ENCODE measurements around the gene RNPS1. TPM values are rescaled to one million over a fixed set of nuclear protein-coding genes. Genes with fewer than 3 reads are reported as not detected.
A peak's percentile ranks its signal among the peaks of the same experiment; 100 is the strongest.

RNPS1 gene
- total and polyA plus RNA-seq, 9 of the 15 experiments (the other 6 are each of a cell fraction or from before 2014, with no cell fraction given): 44.9 to 338 (median 202) TPM

DNA sequence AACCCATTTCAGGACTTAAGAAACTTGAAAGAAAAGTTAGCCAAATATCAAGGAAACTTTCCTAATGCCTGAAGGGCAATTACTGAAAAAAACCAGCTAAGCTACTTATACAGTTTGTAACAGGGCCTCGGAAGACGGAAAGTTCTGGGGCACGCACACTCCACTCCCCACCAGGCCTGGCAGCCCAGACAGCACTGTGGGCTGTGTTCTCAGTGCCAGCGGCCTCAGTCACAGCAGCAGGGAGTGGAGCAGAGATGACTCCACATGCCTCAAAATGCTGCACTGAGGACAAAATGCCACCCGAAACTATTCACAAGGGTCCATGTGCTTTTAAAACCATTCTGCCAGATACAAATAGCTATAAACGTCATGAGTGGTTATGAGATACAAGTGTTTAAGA, 10.2 kb downstream of the RNPS1 start:
- peaks cover 99% of the 10 kb centered on the region for H3K36me3 ChIP-seq (ENCODE audit: control insufficient read depth, insufficient read depth, low read length)
- WGBS (ENCODE audit: insufficient coverage, low coverage, missing lambda C conversion rate): 94% methylated on average over 6 of the region's 6 CpGs

DNA sequence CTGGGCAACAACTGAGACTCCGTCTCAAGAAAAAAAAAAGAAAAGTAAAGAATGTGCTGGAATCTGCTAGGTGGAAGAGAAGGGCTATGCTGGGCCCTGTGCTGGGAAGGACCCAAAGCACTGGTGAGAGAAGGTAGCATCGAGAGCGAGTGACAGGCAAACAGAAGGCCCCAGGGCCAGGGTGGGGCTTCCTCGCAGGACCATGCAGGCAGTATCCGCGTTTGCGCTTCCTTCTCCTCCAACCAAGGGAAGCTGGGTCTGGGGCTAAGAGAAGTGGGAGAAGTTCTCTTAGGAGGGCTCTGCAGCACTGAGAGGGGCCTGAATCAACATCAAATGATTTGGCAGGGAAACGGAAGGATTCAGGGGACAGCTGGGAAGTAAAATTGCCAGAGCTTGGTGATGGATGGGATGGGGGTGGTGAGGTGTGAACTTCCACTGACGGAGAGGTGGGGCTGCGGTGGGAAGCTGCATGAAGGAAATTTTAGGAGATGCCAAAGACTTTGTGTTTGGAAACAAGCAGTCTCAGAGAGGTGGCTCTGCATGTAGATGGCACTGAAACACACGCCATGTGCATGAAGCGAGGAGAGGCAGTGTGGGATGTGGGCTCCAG, 11.3 kb downstream of the RNPS1 start:
- CTCF ChIA-PET (ENCODE audit: low intra/inter-chr PET ratio): no interaction called here
- DNase-seq (ENCODE audit: extremely low read depth in 1 of 4, low spot score in 3 of 4): no peak
- Histone ChIP-seq H3K79me2 (ENCODE audit: control insufficient read depth, insufficient read depth, low read length) (peaks cover 26% of the 10 kb centered on the region), H2AFZ (ENCODE audit: low read depth, low read length) (no peak overlapping the region), H3K9me1 (ENCODE audit: control insufficient read depth, insufficient read depth, low read length) (no peaks in the 10 kb centered on the region), H3K9me3 (replicated peaks; ENCODE audit: control insufficient read depth, insufficient read depth, low read depth, low read length) (no peaks in the 10 kb centered on the region), H3K4me1 (replicated peaks in 1 of 2; ENCODE audit: control insufficient read depth in 2 of 2, insufficient read depth in 2 of 2, low read length in 2 of 2) (peaks cover 8 to 11% of the 10 kb centered on the region in 2 experiments), H3K36me3 (ENCODE audit: control insufficient read depth, insufficient read depth, low read length) (peaks cover 98% of the 10 kb centered on the region), H3K27me3 (ENCODE audit: control insufficient read depth in 2 of 2, insufficient read depth in 2 of 2, low read length in 2 of 2) (no peaks in the 10 kb centered on the region), H3K27ac (ENCODE audit: extremely low read depth, low read depth, low read length) (no peak overlapping the region), H3K4me3 (no peak overlapping the region), H4K20me1 (replicated peaks; ENCODE audit: control insufficient read depth, insufficient read depth, low read length) (0 out of 2 replicates have a peak, but pooled peaks cover 3% of the 10 kb centered on the region), H3K9ac (ENCODE audit: insufficient read depth in 1 of 2, low read depth in 2 of 2, low read length in 2 of 2) (peak overlapping the region in 1 of 2 experiments; percentile 21; a peak in 1 of 4 replicates), H3K4me2 (ENCODE audit: insufficient read depth, low read length) (no peak overlapping the region)
- in situ Hi-C loops (cut with MboI) (no loop called here), intact Hi-C loops (cut with micrococcal nuclease) (no loop called here)
- no peak for FAIRE-seq
- no TSS peak for BruUV-seq (replicated peaks)
- POLR2A ChIA-PET: interaction anchor here (0.5 to 3.4 kb wide), 9 partner anchors 10 to 1084 kb away, joined by 3 to 14 read pairs (median 3); partner anchors contain the start of genes KCTD5, RNPS1 and TRAF7
- 97% methylated on average over 12 of the region's 12 CpGs for whole genome bisulfite sequencing (ENCODE audit: insufficient coverage, low coverage, missing lambda C conversion rate)
- ATAC-seq: no peak
- TF ChIP-seq TSHZ1 (CRISPR knock-in tag; IDR thresholded peaks at IDR 0.05) (no peak), JUN (IDR thresholded peaks at IDR 0.05; ENCODE audit: borderline replicate concordance, low read depth, low read length) (no peak), JUN (CRISPR knock-in tag; IDR thresholded peaks at IDR 0.05; ENCODE audit: borderline replicate concordance) (no peak), MED1 (CRISPR knock-in tag; IDR thresholded peaks at IDR 0.05; ENCODE audit: borderline replicate concordance) (no peak)

More for the DNA sequence above, 10.2 kb downstream of the RNPS1 start:
- TF ChIP-seq SMARCA5 (IDR thresholded peaks at IDR 0.05) (no peak), POLR2G (IDR thresholded peaks at IDR 0.05; ENCODE audit: low read depth, low read length) (no peak), TAF7 (tag; IDR thresholded peaks at IDR 0.05) (no peak), EP400 (IDR thresholded peaks at IDR 0.05) (no peak)
- no peaks in the 10 kb centered on the region for H3K27me3 ChIP-seq (ENCODE audit: control insufficient read depth in 2 of 2, insufficient read depth in 2 of 2, low read length in 2 of 2)
- CTCF ChIA-PET (ENCODE audit: low intra/inter-chr PET ratio): no interaction called here
- no TSS peak for BruUV-seq (replicated peaks)
- H3K4me1 ChIP-seq (replicated peaks in 1 of 2; ENCODE audit: control insufficient read depth in 2 of 2, insufficient read depth in 2 of 2, low read length in 2 of 2): peaks cover 0 to 2% of the 10 kb centered on the region in 2 experiments; a peak in 1 of 5 replicates
- peaks cover 30% of the 10 kb centered on the region for H3K79me2 ChIP-seq (ENCODE audit: control insufficient read depth, insufficient read depth, low read length)
- peaks cover 2% of the 10 kb centered on the region; the same call in 1 of the 2 replicates for H4K20me1 ChIP-seq (replicated peaks; ENCODE audit: control insufficient read depth, insufficient read depth, low read length)
- H3K9me1 ChIP-seq (ENCODE audit: control insufficient read depth, insufficient read depth, low read length): no peaks in the 10 kb centered on the region
- POLR2A ChIA-PET: interaction anchor here (0.5 to 3.4 kb wide), 6 partner anchors 8 to 293 kb away, joined by 3 to 14 read pairs (median 4); partner anchors contain the start of genes RNPS1 and RPS2
- FAIRE-seq (no peak), ATAC-seq (no peak), DNase-seq (ENCODE audit: extremely low read depth in 1 of 4, low spot score in 3 of 4) (no peak)
- no peak overlapping the region for H2AFZ ChIP-seq (ENCODE audit: low read depth, low read length)
- no peak overlapping the region for H3K27ac ChIP-seq (ENCODE audit: extremely low read depth, low read depth, low read length)
- no peaks in the 10 kb centered on the region for H3K9me3 ChIP-seq (replicated peaks; ENCODE audit: control insufficient read depth, insufficient read depth, low read depth, low read length)
- no peak overlapping the region for H3K4me2 ChIP-seq (ENCODE audit: insufficient read depth, low read length)
- no peak overlapping the region for H3K4me3 ChIP-seq
- in situ Hi-C loops (cut with MboI): no loop called here
- intact Hi-C loops (cut with micrococcal nuclease): no loop called here
- 0 out of 4 replicates have a peak overlapping the region, but pooled peaks of 1 of the 2 experiments have one; percentile 23 for H3K9ac ChIP-seq (ENCODE audit: insufficient read depth in 1 of 2, low read depth in 2 of 2, low read length in 2 of 2)

All from K562 (cell line).